A673 (cell line): ENCODE results near the gene ZNF366.

Source experiments
- CTCF ChIP-seq: fragments of 300-800, 200-600 bp; sonication (generic); conservative IDR thresholded peaks from 2 replicates; pipeline ENCODE4 v1.5.1; 2017; ENCODE audit warnings: low read depth, mild to moderate bottlenecking, antibody characterized with exemption, low read length, moderate library complexity, mixed read lengths
- EZH2 ChIP-seq: fragments of 200-600 bp; sonication (generic); IDR thresholded peaks from 2 replicates; pipeline ENCODE4 v1.6.1; 2017; ENCODE audit warnings: borderline replicate concordance, low read depth, mild to moderate bottlenecking, mixed read lengths, antibody characterized with exemption, low read length; ENCODE audit not compliant: poor library complexity, severe bottlenecking

- TF ChIP-seq CTCF (no peak), EZH2 (no peak)
Observed at GRCh38 chr5:72510610-72511181, 3.5 kb upstream of the ZNF366 start.
